Activated CD4-positive, alpha-beta T cell treated with anti-CD3 and anti-CD28 coated beads, Interleukin-2, Interleukin-4, amounts not matched to agents 100 ng/mL and 50 ng/mL, durations not matched to agents 16 hours and 8 hours (primary cell): ENCODE measurements around the gene FOXC2.

ENCODE experiments used
- DNase-seq: peaks from one replicate; pipeline ENCODE4 v3.0.0-alpha.2; 2020; ENCODE audit warnings: low spot score

Gene FOXC2

DNA sequence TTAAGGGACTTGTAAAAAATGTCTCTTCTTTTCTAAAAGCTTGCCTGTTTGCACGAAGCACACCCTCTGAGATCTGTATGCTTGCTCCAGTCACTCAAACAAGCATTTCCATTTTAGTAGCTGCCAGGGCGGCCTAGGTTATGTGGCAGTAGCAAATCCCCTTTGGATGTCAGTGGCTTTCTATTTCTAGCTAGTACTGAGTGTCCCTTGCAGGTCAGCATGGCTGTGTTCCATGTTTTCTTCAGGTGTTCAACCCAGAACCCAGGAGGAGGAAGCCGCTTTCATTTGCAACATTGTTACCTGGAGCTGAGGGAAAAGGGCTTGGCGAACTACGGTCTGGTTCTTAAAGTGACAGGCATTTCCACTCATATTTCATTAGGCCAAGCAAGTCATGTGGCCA lies 48.1 kb downstream of the FOXC2 start:
- DNase-seq, result no peak

DNA sequence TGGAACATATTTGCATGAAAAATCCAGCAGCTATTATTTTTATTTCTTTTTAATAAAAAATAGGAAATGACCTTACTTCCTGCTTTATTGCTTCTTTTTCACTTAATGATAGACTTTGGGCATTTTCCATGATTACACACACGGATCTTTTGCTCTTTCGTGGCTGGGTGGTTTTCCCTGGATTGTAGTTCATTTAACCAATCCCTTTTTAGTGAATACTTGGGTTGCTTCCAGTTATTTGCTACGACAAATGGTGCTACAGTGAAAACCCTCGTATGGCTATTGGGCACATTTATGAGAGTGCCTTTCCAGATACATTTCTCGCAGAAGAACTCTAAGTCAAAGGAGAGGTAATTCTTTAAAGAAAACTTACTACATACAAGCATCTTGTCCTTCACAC lies 50.3 kb downstream of the FOXC2 start:
- DNase-seq, result no peak

DNA sequence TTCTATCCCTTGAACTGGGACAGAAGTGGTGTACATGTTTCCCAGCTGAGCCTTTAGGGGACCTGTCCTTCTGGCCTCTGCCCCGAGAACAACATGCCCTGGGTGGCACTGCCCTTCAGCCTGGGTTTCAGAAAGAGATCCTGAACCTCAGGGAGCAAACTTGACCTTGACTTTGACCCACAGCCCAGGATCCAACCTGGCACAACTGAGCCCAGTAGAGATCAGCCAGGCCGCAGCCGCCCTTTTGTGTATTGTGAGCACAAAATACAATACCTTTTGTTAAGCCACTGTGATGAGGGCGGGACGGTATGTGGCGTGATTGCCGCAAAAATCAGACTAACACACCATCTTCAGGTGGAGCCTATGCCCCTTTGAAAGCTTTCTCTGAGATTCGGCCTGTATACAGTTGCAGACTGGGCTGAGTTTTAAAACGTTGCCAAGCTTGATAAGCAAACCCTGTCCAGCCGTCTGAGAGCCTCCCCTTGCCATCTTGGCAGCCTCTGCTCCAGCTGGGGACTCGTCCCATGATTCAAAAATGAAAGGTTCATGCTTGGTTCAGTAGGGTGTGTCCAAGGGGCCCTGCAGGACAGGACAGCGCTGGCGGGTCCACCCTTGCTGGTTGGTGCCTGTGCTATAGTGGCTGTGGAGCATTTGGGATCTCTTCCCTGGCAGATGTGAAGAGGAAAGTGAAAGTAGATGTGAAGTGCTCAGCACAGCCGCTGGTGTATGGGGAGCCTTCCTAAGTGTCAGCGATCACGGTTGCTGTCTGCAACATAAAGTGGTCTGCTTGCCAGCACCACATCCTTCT lies 52.0 kb downstream of the FOXC2 start:
- DNase-seq, result no peak
